ENCODE results near the gene JUND. TPM values are rescaled to one million over a fixed set of nuclear protein-coding genes. Genes with fewer than 3 reads are reported as not detected.

JUND gene
- total RNA-seq, 1 donor from 2014 or later = 531 TPM

DNA sequence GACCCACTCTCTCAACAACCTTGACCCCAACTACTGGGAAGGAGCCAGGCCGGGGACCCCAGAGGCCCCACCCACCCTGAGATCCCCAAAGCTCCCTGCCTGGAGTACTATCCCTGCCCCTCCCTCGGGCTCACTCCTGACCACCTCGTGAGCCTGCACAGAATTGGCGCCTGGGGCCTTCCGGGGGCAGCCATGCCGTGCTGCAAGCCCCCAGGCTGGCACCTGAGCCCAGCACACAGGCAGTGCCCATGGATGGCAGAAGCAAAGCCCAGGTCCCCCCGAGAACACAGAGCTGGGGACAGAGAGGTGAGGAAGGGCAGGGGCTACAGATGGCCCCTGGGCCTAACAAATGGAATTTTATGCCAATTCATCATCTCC, 27.5 kb upstream of the JUND start:
- Histone ChIP-seq H3K9me3 (no peaks in the 10 kb centered on the region), H3K4me1 (peaks cover 36% of the 10 kb centered on the region), H3K27ac (no peak overlapping the region), H3K27me3 (no peaks in the 10 kb centered on the region), H3K36me3 (peaks cover 0 to 27% of the 10 kb centered on the region in 2 donors), H3K4me3 (no peak overlapping the region)
- intact Hi-C loops (cut with DNase I) = no loop called here
- TF ChIP-seq, protein P1, sequence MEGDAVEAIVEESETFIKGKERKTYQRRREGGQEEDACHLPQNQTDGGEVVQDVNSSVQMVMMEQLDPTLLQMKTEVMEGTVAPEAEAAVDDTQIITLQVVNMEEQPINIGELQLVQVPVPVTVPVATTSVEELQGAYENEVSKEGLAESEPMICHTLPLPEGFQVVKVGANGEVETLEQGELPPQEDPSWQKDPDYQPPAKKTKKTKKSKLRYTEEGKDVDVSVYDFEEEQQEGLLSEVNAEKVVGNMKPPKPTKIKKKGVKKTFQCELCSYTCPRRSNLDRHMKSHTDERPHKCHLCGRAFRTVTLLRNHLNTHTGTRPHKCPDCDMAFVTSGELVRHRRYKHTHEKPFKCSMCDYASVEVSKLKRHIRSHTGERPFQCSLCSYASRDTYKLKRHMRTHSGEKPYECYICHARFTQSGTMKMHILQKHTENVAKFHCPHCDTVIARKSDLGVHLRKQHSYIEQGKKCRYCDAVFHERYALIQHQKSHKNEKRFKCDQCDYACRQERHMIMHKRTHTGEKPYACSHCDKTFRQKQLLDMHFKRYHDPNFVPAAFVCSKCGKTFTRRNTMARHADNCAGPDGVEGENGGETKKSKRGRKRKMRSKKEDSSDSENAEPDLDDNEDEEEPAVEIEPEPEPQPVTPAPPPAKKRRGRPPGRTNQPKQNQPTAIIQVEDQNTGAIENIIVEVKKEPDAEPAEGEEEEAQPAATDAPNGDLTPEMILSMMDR (IDR thresholded peaks at IDR 0.05) = no peak
- TF ChIP-seq POLR2AphosphoS5 (IDR thresholded peaks at IDR 0.05; ENCODE audit: insufficient read depth in 1 of 2, low read depth in 1 of 2) (no peak), POLR2A (IDR thresholded peaks at IDR 0.05) (no peak)
- no peak for DNase-seq (ENCODE audit: extremely low spot score in 2 of 2)

DNA sequence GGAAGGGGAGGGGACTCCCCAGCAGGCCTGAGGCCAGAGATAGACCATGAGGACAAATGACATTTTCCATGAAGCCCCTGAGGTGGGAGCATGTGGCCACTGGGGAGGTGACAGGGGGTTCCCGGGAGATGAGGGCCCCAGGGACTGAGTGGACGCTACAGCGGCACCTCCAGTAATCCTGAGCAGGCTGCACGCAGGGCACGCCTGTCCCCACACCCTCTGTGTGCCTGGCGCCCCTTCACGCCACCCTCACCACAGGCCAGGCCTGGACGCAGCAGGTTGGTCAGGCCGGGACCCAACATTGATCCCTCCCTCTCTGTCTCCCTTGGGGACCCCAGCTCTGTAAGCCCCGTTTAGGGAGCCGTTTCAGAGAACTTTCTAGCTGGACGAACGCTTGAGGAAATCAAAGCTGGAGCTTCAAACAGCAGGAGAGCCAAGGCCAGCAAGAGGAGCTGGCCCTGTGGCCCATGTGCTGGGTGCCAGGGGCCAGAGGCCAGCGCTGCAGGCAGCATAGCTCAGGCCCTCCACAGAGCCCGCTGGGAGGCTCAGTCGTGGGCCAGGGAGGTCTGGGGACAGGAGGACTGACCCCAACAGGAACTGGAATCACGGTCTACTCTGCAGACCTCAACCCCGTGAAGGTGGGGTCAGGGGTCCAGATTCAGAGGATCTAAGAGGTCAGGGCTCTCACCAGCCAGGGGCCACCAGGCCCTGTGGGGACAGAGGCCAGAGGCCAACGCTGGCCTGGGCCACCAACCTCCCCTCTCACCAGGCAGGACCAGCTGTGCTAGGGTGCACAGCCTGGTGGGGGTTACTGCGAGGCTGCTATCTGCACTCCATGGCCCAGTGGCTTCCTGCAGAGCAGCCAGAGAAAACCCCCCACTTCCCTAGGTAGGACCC, 26.9 kb upstream of the JUND start:
- H3K27ac ChIP-seq = peak overlapping the region; percentile 98
- peaks cover 42% of the 10 kb centered on the region for H3K4me1 ChIP-seq
- no peak for DNase-seq (ENCODE audit: extremely low spot score in 2 of 2)
- H3K27me3 ChIP-seq = no peaks in the 10 kb centered on the region
- intact Hi-C loops (cut with DNase I) = no loop called here
- no peaks in the 10 kb centered on the region for H3K9me3 ChIP-seq
- H3K4me3 ChIP-seq = no peak overlapping the region
- TF ChIP-seq POLR2A (IDR thresholded peaks at IDR 0.05) = no peak
- TF ChIP-seq, protein P1 (IDR thresholded peaks at IDR 0.05) = no peak
- no peak for TF ChIP-seq POLR2AphosphoS5 (IDR thresholded peaks at IDR 0.05; ENCODE audit: insufficient read depth in 1 of 2, low read depth in 1 of 2)
- peaks cover 0 to 27% of the 10 kb centered on the region in 2 donors for H3K36me3 ChIP-seq

GRCh38 chr19:18307271-18307681, 25.9 kb upstream of the JUND start:
- H3K4me3 ChIP-seq = no peak overlapping the region
- peak overlapping the region; percentile 98 for H3K27ac ChIP-seq
- intact Hi-C loops (cut with DNase I) = no loop called here
- DNase-seq (ENCODE audit: extremely low spot score in 2 of 2) = no peak
- TF ChIP-seq, protein P1 (IDR thresholded peaks at IDR 0.05) = no peak
- peak in 1 of 2 donors; percentile 23 for TF ChIP-seq POLR2AphosphoS5 (IDR thresholded peaks at IDR 0.05; ENCODE audit: insufficient read depth in 1 of 2, low read depth in 1 of 2)
- H3K27me3 ChIP-seq = no peaks in the 10 kb centered on the region
- peaks cover 0 to 22% of the 10 kb centered on the region in 2 donors for H3K36me3 ChIP-seq
- no peaks in the 10 kb centered on the region for H3K9me3 ChIP-seq
- H3K4me1 ChIP-seq = peaks cover 49% of the 10 kb centered on the region

DNA sequence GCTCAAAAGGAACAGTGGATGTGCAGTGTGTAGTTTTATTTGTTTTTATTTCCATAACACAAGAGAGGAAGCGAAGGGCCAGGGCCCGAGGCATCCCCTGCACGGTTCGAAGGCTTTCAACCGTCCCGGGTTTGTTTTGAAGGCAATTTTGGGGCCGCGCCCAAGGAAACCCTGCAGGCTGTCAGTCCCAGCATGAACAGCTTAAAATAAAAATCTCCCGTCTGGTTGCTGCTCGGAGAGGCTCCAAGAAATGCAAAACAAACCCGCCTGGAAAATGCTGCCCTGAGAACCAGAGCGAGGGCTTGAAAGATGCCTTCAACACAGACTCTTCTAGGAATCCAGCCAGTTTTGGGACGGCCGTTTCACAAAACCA, 25.5 kb upstream of the JUND start:
- H3K4me1 ChIP-seq = peaks cover 49% of the 10 kb centered on the region
- no peaks in the 10 kb centered on the region for H3K9me3 ChIP-seq
- H3K36me3 ChIP-seq = peaks cover 0 to 18% of the 10 kb centered on the region in 2 donors
- no peaks in the 10 kb centered on the region for H3K27me3 ChIP-seq
- TF ChIP-seq POLR2AphosphoS5 (IDR thresholded peaks at IDR 0.05; ENCODE audit: insufficient read depth in 1 of 2, low read depth in 1 of 2) (peak in 1 of 2 donors; percentile 7), POLR2A (IDR thresholded peaks at IDR 0.05) (no peak)
- TF ChIP-seq, protein P1 (IDR thresholded peaks at IDR 0.05) = no peak
- H3K4me3 ChIP-seq = no peak overlapping the region
- H3K27ac ChIP-seq = peak overlapping the region; percentile 98
- DNase-seq (ENCODE audit: extremely low spot score in 2 of 2) = no peak
- intact Hi-C loops (cut with DNase I) = no loop called here
